ENCODE measurements around the gene CNBD2. TPM values are rescaled to one million over a fixed set of nuclear protein-coding genes. Genes with fewer than 3 reads are reported as not detected.

The CNBD2 gene
- total RNA-seq, 4 donors from 2014 or later: 6.4 to 18.7 (median 8.6) TPM

Other genes with a start within 250 kb of the CNBD2 start
- gene RBM39, start 226.3 kb upstream of the CNBD2 start, total RNA-seq: 100 to 1,000 TPM in 3 of 4 donors, 10 to 100 TPM in 1; 98.5 to 165 (median 130) TPM
- gene PHF20, start 196.6 kb upstream of the CNBD2 start, total RNA-seq: 10 to 100 TPM; 72.6 to 91.9 (median 82.2) TPM
- 100 to 1,000 TPM in 3 of 4 donors, 10 to 100 TPM in 1; 88.3 to 138 (median 118) TPM for gene SCAND1, start 14.1 kb upstream of the CNBD2 start, total RNA-seq
- gene EPB41L1, start 186.2 kb downstream of the CNBD2 start, total RNA-seq: 10 to 100 TPM in 2 of 4 donors, 1 to 10 TPM in 2; 2.3 to 11.4 (median 7.4) TPM

Data from gastrocnemius medialis (tissue), 4 donors.